ENCODE data around the gene IQSEC1.
"Not testable (repeated sequence)": the region's sequence is repeated elsewhere in the genome, so short reads cannot be mapped to it uniquely, and the experiment has no call there.

IQSEC1 gene

GRCh38 chr3:12859840-12860239 is 213.4 kb downstream of the IQSEC1 start:
- no peaks in the 10 kb centered on the region for H3K4me1 Mint-ChIP-seq
- H3K27ac Mint-ChIP-seq, result no peak overlapping the region
- TF ChIP-seq, protein P1, sequence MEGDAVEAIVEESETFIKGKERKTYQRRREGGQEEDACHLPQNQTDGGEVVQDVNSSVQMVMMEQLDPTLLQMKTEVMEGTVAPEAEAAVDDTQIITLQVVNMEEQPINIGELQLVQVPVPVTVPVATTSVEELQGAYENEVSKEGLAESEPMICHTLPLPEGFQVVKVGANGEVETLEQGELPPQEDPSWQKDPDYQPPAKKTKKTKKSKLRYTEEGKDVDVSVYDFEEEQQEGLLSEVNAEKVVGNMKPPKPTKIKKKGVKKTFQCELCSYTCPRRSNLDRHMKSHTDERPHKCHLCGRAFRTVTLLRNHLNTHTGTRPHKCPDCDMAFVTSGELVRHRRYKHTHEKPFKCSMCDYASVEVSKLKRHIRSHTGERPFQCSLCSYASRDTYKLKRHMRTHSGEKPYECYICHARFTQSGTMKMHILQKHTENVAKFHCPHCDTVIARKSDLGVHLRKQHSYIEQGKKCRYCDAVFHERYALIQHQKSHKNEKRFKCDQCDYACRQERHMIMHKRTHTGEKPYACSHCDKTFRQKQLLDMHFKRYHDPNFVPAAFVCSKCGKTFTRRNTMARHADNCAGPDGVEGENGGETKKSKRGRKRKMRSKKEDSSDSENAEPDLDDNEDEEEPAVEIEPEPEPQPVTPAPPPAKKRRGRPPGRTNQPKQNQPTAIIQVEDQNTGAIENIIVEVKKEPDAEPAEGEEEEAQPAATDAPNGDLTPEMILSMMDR (IDR thresholded peaks at IDR 0.05), result no peak
- peaks cover 23% of the 10 kb centered on the region for H3K27me3 Mint-ChIP-seq (ENCODE audit: low read depth, poor library complexity)
- no peaks in the 10 kb centered on the region for H3K9me3 Mint-ChIP-seq
- H3K4me3 Mint-ChIP-seq, result no peak overlapping the region
- H3K36me3 Mint-ChIP-seq (ENCODE audit: low read depth), result no peaks in the 10 kb centered on the region
- no peak for DNase-seq

DNA sequence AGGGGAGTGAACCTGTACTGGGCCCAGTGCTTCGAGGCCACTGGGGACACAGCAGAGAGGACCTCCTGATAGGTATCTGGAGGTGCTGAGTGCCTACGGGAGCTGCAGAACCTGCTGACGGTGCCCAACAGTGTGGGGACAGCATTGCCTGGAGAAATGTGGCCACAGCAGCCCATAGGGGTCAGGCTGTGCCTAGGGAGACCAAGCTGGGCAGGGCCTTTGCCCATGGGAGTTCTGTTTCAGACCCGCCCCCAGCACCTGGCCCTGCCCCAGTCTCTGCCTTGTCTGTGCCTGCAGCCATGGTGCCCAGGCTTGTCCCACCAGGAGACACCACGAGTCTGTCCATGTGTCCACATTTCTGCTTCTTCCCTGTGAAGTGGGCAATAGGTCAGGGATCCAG is 216.6 kb downstream of the IQSEC1 start:
- TF ChIP-seq, protein P1 (IDR thresholded peaks at IDR 0.05), result no peak
- Mint-ChIP-seq H3K4me1 (peaks cover 6% of the 10 kb centered on the region), H3K27ac (no peak overlapping the region), H3K4me3 (no peak overlapping the region), H3K27me3 (ENCODE audit: low read depth, poor library complexity) (peaks cover 36% of the 10 kb centered on the region), H3K36me3 (ENCODE audit: low read depth) (no peaks in the 10 kb centered on the region), H3K9me3 (no peaks in the 10 kb centered on the region)
- DNase-seq, result no peak

GRCh38 chr3:12854565-12854964 is 218.7 kb downstream of the IQSEC1 start:
- Mint-ChIP-seq H3K9me3 (no peaks in the 10 kb centered on the region), H3K27me3 (ENCODE audit: low read depth, poor library complexity) (peaks cover 27% of the 10 kb centered on the region), H3K27ac (no peak overlapping the region), H3K4me3 (no peak overlapping the region), H3K36me3 (ENCODE audit: low read depth) (no peaks in the 10 kb centered on the region), H3K4me1 (peaks cover 6% of the 10 kb centered on the region)
- TF ChIP-seq, protein P1 (IDR thresholded peaks at IDR 0.05), result no peak
- no peak for DNase-seq

- peaks cover 27% of the 10 kb centered on the region for H3K27me3 Mint-ChIP-seq (ENCODE audit: low read depth, poor library complexity)
- not testable (repeated sequence) for DNase-seq; H3K4me1 Mint-ChIP-seq; H3K27ac Mint-ChIP-seq; H3K9me3 Mint-ChIP-seq; H3K36me3 Mint-ChIP-seq (ENCODE audit: low read depth); H3K4me3 Mint-ChIP-seq
Observed at GRCh38 chr3:12853847-12854246, 219.4 kb downstream of the IQSEC1 start.

DNA sequence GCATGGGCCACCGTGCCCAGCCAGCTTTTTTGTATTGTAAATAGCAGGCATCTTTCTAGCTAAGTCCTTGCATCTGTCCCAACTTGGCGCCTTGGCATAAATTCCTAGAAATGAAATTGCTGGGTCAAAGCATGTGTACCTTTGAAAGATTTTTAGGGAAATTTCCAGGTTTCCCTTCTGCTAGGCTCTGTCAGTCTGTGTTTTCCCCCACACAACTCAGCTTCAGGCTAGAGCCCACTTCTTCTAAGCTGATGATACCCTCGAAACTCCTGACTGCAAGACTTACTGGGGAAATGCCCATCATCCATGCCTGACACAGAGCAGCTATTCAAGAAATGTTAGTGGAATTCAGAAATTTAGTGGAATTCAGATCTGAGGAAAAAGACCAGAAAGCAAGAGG is 221.0 kb downstream of the IQSEC1 start:
- no peak for DNase-seq
- no peak overlapping the region for H3K4me3 Mint-ChIP-seq
- peaks cover 6% of the 10 kb centered on the region for H3K4me1 Mint-ChIP-seq
- H3K36me3 Mint-ChIP-seq (ENCODE audit: low read depth), result no peaks in the 10 kb centered on the region
- H3K9me3 Mint-ChIP-seq, result no peaks in the 10 kb centered on the region
- TF ChIP-seq, protein P1 (IDR thresholded peaks at IDR 0.05), result no peak
- H3K27me3 Mint-ChIP-seq (ENCODE audit: low read depth, poor library complexity), result peaks cover 21% of the 10 kb centered on the region
- H3K27ac Mint-ChIP-seq, result no peak overlapping the region

Data from nephron progenitor cell (in vitro differentiated cells).